Activated T-cell treated with anti-CD3 and anti-CD28 coated beads, Interleukin-2, amount 50 U/mL, for 72 hours (primary cell): ENCODE results near the gene RPLP2. TPM values are rescaled to one million over a fixed set of nuclear protein-coding genes. Genes with fewer than 3 reads are reported as not detected.

ENCODE experiments used
- ATAC-seq, 2 donors: fragments of 150-1000 bp; cut with Tn5 transposase; replicated peaks in 1 of 2; 2 replicates each; pipeline ENCODE4 v1.10.0; 2021; ENCODE audit warnings: moderate library complexity in 2 of 2, mild to moderate bottlenecking in 1 of 2
- DNase-seq, 2 donors: peaks; one replicate each; pipeline ENCODE4 v3.0.0; 2021 to 2022; ENCODE audit warnings: mixed read lengths in 1 of 2
- H3K27ac Mint-ChIP-seq: one replicate; pipeline ENCODE4 v1.8.0; 2022; ENCODE audit warnings: mild to moderate bottlenecking, moderate library complexity, mixed read lengths
- H3K27me3 Mint-ChIP-seq: one replicate; pipeline ENCODE4 v1.8.0; 2022; ENCODE audit warnings: low read depth, mixed read lengths
- H3K36me3 Mint-ChIP-seq, 2 donors: one replicate each; pipeline ENCODE4 v1.8.0; 2022; ENCODE audit warnings: mixed read lengths in 2 of 2, mild to moderate bottlenecking in 1 of 2; ENCODE audit not compliant: insufficient read depth in 2 of 2
- H3K4me1 Mint-ChIP-seq: one replicate; pipeline ENCODE4 v1.8.0; 2022; ENCODE audit warnings: low read depth, mixed read lengths
- H3K4me3 Mint-ChIP-seq, 2 donors: one replicate each; pipeline ENCODE4 v1.8.0; 2022; ENCODE audit warnings: mild to moderate bottlenecking in 2 of 2, mixed read lengths in 2 of 2, moderate library complexity in 2 of 2
- H3K9me3 Mint-ChIP-seq, 2 donors: one replicate each; pipeline ENCODE4 v1.8.0; 2022; ENCODE audit warnings: mixed read lengths in 2 of 2
- total RNA-seq, 2 donors: library from RNA; stranded (reverse); gene quantifications; one replicate each; pipeline ENCODE4 v1.2.3, GENCODE V29; 2022

The RPLP2 gene
- total RNA-seq, 2 donors from 2014 or later, result 3,054 to 3,114 TPM

- peaks cover 0 to 2% of the 10 kb centered on the region in 2 donors for H3K36me3 Mint-ChIP-seq
- peak; percentile 60 to 61 for ATAC-seq
- H3K4me3 Mint-ChIP-seq, result peak within 1 kb of the TSS; percentile 78 to 97
- H3K27me3 Mint-ChIP-seq, result no peaks in the 10 kb centered on the region
- H3K9me3 Mint-ChIP-seq, result no peaks in the 10 kb centered on the region
- DNase-seq, result peak; percentile 90 to 93
- H3K27ac Mint-ChIP-seq, result peak within 1 kb of the TSS; percentile 78
- peaks cover 17% of the 10 kb centered on the region for H3K4me1 Mint-ChIP-seq
Observed at GRCh38 chr11:798093-798713, 11.6 kb upstream of the RPLP2 start, which contains the start of gene SLC25A22. TSS of gene SLC25A22 (minus strand) at chr11:798281. CDS start at chr11:795006, 3,275 bp downstream.

- H3K4me3 Mint-ChIP-seq, result no peak overlapping the region
- no peak for ATAC-seq
- H3K27me3 Mint-ChIP-seq, result no peaks in the 10 kb centered on the region
- no peak overlapping the region for H3K27ac Mint-ChIP-seq
- DNase-seq, result no peak
- H3K9me3 Mint-ChIP-seq, result no peaks in the 10 kb centered on the region
- peaks cover 0 to 2% of the 10 kb centered on the region in 2 donors for H3K36me3 Mint-ChIP-seq
- peaks cover 17% of the 10 kb centered on the region for H3K4me1 Mint-ChIP-seq
Observed at GRCh38 chr11:799641-800316, 10.0 kb upstream of the RPLP2 start.

- ATAC-seq, result no peak
- Mint-ChIP-seq H3K4me1 (peaks cover 17% of the 10 kb centered on the region), H3K4me3 (no peak overlapping the region), H3K36me3 (peaks cover 0 to 2% of the 10 kb centered on the region in 2 donors), H3K27me3 (no peaks in the 10 kb centered on the region), H3K27ac (no peak overlapping the region), H3K9me3 (no peaks in the 10 kb centered on the region)
- no peak for DNase-seq
Observed at GRCh38 chr11:800473-800872, 9.3 kb upstream of the RPLP2 start.

DNA sequence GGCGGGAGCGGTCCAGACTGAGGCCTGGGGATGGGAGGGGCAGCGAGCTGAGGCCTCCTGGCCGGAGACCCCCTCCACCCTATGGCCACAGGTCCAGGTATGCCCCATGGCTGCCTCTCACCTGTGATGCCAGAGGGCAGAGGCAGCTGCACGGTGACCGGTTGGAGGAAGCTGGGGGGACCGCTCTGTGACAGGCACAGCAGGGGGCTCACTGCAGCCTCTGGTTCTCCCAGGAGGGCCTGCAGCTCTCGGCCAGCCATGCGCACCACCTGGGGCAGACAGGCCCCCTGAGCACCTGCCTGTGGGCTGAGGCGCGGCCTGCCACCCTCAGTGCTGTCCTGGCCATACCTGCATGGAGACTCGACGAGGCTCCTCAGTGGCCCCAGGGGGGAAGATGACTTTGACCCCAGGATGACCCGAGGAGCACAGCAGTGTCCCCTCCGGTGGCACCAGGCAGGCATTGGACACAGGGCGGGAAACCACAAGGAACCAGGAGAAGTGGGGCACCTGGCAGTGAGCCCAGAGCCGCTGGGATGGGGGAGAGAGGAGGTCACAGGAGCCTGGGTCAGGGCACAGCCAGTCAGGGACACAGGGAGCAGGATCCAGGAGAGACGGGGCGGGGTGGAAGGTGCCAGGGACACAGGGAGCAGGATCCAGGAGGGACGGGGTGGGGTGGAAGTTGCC lies 8.5 kb upstream of the RPLP2 start:
- no peak for DNase-seq
- Mint-ChIP-seq H3K4me1 (peaks cover 12% of the 10 kb centered on the region), H3K36me3 (peaks cover 0 to 2% of the 10 kb centered on the region in 2 donors), H3K27ac (no peak overlapping the region), H3K27me3 (no peaks in the 10 kb centered on the region), H3K4me3 (peak overlapping the region in 1 of 2 donors; percentile 29), H3K9me3 (no peaks in the 10 kb centered on the region)
- ATAC-seq, result no peak

DNA sequence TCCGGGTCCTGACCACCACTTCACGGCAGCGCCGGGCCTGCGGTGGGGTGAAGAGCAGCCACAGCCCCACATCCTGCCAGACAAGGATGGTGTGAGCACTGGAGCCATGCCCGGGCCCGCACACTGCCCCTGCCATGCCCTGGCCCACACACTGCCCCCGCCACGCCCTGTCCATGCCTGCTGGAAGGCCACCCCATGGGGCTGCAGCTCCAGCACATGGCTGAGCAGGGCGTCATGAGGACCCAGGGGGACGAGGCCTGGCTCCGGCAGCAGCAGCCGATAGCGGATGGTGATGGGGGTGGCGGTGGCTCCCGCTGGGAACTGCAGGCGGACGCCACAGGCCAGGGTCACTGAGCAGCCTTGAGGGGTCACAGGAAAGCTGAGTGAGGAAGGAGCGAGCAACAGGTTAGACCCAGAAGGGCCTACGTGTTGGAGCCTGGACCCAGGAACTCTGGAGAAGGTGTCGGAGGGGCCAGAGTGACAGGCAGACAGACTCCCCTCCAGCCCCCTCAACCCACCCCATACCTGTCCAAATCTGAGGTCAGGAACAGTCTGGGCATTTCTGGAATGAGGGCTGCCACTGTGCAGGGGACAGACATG lies 7.6 kb upstream of the RPLP2 start:
- H3K36me3 Mint-ChIP-seq, result peaks cover 0 to 2% of the 10 kb centered on the region in 2 donors
- peaks cover 3% of the 10 kb centered on the region for H3K4me1 Mint-ChIP-seq
- H3K27ac Mint-ChIP-seq, result no peak overlapping the region
- no peak overlapping the region for H3K4me3 Mint-ChIP-seq
- DNase-seq (no peak), ATAC-seq (no peak)
- H3K27me3 Mint-ChIP-seq, result no peaks in the 10 kb centered on the region
- H3K9me3 Mint-ChIP-seq, result no peaks in the 10 kb centered on the region

DNA sequence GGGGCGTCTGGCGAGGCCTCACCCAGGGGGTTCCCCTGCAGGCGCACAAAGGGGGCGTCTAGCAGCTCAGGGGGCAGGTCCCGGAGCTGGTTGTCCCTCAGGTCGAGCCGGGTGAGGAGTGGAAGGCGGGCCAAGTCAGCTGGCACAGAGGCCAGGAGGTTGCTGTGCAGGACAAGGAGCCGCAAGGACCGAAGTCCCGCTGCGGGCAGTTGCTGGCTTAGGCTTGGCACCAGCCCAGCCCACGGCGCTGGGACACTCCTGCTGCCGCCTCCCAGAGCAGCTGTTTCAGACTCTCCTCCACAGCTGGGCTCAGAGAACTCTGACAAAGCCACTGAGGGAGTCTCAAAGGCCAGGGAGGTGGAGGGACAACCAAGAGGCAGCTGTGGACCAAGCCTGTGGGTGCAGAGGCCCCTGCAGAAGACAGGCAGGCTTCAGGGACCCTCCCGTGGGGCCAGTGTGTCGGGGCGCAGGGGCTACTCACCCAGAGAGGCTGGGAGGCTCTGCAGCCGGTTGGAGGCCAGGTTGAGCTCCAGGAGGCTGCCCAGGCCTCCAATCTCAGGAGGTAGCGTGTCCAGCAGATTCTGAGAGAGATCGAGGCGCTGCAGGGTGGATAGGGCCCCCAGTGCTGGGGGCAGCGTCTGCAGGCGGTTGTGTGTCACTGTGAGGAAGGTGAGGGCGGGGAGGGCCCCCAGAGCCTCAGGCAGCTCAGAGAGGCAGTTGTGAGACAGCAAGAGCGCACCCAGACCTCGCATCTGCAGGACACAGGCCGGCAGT lies 6.9 kb upstream of the RPLP2 start:
- peaks cover 0 to 2% of the 10 kb centered on the region in 2 donors for H3K36me3 Mint-ChIP-seq
- no peaks in the 10 kb centered on the region for H3K9me3 Mint-ChIP-seq
- H3K27ac Mint-ChIP-seq, result no peak overlapping the region
- ATAC-seq (no peak), DNase-seq (no peak)
- H3K27me3 Mint-ChIP-seq, result no peaks in the 10 kb centered on the region
- peaks cover 6% of the 10 kb centered on the region for H3K4me1 Mint-ChIP-seq
- H3K4me3 Mint-ChIP-seq, result peak overlapping the region; percentile 53 to 85

DNA sequence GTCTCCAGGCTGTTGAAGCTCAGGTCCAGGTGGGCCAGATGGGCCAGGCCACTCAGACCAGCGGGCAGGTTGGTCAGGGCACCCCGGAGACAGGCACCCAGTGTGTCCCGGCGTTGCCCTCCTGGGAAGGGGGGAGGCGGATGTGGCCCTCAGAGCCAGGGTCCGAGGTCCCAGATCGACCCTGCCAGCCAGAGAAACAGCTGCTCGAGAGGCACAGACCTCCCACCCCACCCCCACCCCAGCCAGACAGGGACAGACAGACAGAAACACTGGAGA lies 6.4 kb upstream of the RPLP2 start:
- no peaks in the 10 kb centered on the region for H3K27me3 Mint-ChIP-seq
- peak overlapping the region; percentile 85 for H3K4me3 Mint-ChIP-seq

DNA sequence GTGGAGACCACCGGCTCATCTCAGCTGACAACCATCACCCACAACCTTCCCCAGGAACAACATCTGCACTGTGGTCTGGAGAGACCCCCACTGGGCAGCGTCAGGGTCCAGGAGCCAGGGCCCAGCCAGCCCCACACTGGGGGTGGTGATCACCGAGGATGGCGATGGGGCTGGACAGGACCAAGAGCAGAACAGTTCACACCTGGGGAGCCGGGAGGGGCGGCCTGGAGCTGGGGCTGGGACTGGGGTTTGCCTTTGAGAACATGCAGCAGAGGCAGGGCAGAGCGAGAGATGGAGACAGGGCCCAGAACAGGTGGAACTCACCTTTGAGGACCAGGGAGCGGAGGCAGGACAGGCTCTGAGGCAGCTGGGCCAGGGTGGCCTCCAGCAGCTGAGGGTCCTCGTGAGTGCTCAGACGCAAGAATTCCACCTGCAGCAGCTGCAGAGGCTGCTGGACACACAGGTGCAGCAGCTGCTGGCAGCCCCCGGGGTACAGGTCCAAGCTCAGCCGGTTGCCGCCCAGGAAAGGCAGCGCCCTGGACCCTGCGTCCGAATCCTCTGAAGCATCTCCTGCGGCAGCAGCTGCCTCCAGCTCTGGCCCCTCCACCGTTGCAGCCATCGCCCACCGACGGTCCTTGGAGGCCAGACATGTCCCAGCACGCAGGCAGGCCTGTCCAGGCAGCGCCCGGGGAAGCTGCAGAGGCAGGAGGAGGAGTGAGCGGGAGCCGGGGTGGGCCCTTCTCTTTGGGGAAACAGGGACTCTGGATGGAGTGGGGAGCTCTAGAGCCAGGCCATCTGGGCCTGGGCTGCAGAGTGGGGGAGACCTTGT lies 5.8 kb upstream of the RPLP2 start:
- no peaks in the 10 kb centered on the region for H3K27me3 Mint-ChIP-seq
- peak overlapping the region; percentile 85 for H3K4me3 Mint-ChIP-seq
- peaks cover 17% of the 10 kb centered on the region for H3K4me1 Mint-ChIP-seq
- DNase-seq (no peak), ATAC-seq (no peak)
- no peaks in the 10 kb centered on the region for H3K9me3 Mint-ChIP-seq
- peaks cover 0 to 2% of the 10 kb centered on the region in 2 donors for H3K36me3 Mint-ChIP-seq
- H3K27ac Mint-ChIP-seq, result no peak overlapping the region

More for the DNA sequence above, 6.4 kb upstream of the RPLP2 start:
- peaks cover 11% of the 10 kb centered on the region for H3K4me1 Mint-ChIP-seq
- no peak for DNase-seq
- H3K36me3 Mint-ChIP-seq, result peaks cover 0 to 2% of the 10 kb centered on the region in 2 donors
- H3K9me3 Mint-ChIP-seq, result no peaks in the 10 kb centered on the region
- ATAC-seq, result no peak
- H3K27ac Mint-ChIP-seq, result no peak overlapping the region

GRCh38 chr11:804599-804964 lies 5.2 kb upstream of the RPLP2 start:
- no peak for ATAC-seq
- no peaks in the 10 kb centered on the region for H3K27me3 Mint-ChIP-seq
- peak overlapping the region; percentile 28 for H3K27ac Mint-ChIP-seq

GRCh38 chr11:808427-809286 lies 1.1 kb upstream of the RPLP2 start:
- peak; percentile 46 to 48 for DNase-seq
- H3K27ac Mint-ChIP-seq, result peak overlapping the region; percentile 97
- peaks cover 46% of the 10 kb centered on the region for H3K4me1 Mint-ChIP-seq
- H3K27me3 Mint-ChIP-seq, result no peaks in the 10 kb centered on the region
- H3K36me3 Mint-ChIP-seq, result peaks cover 5 to 12% of the 10 kb centered on the region in 2 donors
- H3K4me3 Mint-ChIP-seq, result peak overlapping the region; percentile 90 to 98
- no peak for ATAC-seq
- H3K9me3 Mint-ChIP-seq, result no peaks in the 10 kb centered on the region

More at GRCh38 chr11:804599-804964, 5.2 kb upstream of the RPLP2 start:
- Mint-ChIP-seq H3K36me3 (peaks cover 0 to 2% of the 10 kb centered on the region in 2 donors), H3K4me1 (peaks cover 19% of the 10 kb centered on the region), H3K4me3 (peak overlapping the region; percentile 85), H3K9me3 (no peaks in the 10 kb centered on the region)
- DNase-seq, result no peak

DNA sequence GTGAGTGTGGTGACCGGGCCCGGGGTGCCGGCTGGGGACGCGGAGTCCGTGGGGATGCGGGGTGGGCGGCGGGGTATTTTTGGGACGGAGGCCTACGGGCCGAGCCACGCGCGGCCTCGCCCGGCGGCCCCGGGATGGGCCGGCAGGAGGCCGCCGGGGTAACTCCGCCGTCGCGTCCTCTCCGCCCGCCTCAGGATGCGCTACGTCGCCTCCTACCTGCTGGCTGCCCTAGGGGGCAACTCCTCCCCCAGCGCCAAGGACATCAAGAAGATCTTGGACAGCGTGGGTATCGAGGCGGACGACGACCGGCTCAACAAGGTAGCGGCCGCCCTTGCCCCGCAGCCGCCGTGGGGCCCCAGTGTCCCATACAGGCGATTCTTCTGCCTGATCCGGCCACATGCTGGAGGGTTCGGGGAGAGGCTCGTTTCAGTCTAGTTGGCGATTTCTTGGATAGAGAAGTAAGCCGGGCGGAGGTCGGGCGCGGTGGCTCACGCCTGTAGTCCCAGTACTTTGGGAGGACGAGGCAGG lies 337 bp downstream of the RPLP2 start:
- Mint-ChIP-seq H3K36me3 (peaks cover 5 to 14% of the 10 kb centered on the region in 2 donors), H3K4me3 (peak overlapping the region; percentile 90 to 98)
- ATAC-seq, result peak in 1 of 2 donors; percentile 5

More for the DNA sequence above, 337 bp downstream of the RPLP2 start:
- Mint-ChIP-seq H3K27me3 (no peaks in the 10 kb centered on the region), H3K9me3 (no peaks in the 10 kb centered on the region), H3K4me1 (peaks cover 48% of the 10 kb centered on the region), H3K27ac (peak overlapping the region; percentile 97)
- DNase-seq, result no peak
